Kidney (tissue), 22 donors: ENCODE data around the gene TMEM154. TPM values are rescaled to one million over a fixed set of nuclear protein-coding genes. Genes with fewer than 3 reads are reported as not detected.

ENCODE experiments used
- DNase-seq, 5 donors: peaks; one replicate each; pipeline ENCODE4 v3.0.0-alpha.2; 2013 to 2020
- FAIRE-seq: peaks from 2 replicates; lab custom pipeline; 2012; peaks lifted over from hg19 to GRCh38; lab: Jason Lieb, UNC
- H3K27ac ChIP-seq, 2 donors: one replicate each; pipeline ENCODE4 v1.7.0; 2013; ENCODE audit warnings: low read depth in 2 of 2, low read length in 2 of 2, inconsistent platforms in 1 of 2
- H3K27me3 ChIP-seq: one replicate; pipeline ENCODE4 v1.7.1; 2013; ENCODE audit warnings: low read length, inconsistent platforms; ENCODE audit not compliant: control insufficient read depth, insufficient read depth
- H3K36me3 ChIP-seq, 3 donors: one replicate each; pipeline versions ENCODE4 v1.7.0 to v1.7.1; 2013; ENCODE audit warnings: low read length in 3 of 3, control low read depth in 1 of 3, inconsistent platforms in 1 of 3; ENCODE audit not compliant: insufficient read depth in 3 of 3, control insufficient read depth in 2 of 3
- H3K4me1 ChIP-seq, 3 donors: one replicate each; pipeline versions ENCODE4 v1.7.0 to v1.7.1; 2013; ENCODE audit warnings: low read length in 3 of 3, inconsistent platforms in 1 of 3, low read depth in 1 of 3; ENCODE audit not compliant: control insufficient read depth in 2 of 3, insufficient read depth in 2 of 3
- H3K4me3 ChIP-seq, 3 donors: one replicate each; pipeline versions ENCODE4 v1.7.0 to v1.8.1; 2013; ENCODE audit warnings: low read length in 3 of 3, control low read depth in 1 of 3, inconsistent platforms in 1 of 3
- H3K9ac ChIP-seq, 3 donors: one replicate each; pipeline versions ENCODE4 v1.7.0 to v1.7.1; 2013; ENCODE audit warnings: low read length in 3 of 3, control low read depth in 1 of 3, inconsistent platforms in 1 of 3
- H3K9me3 ChIP-seq, 3 donors: one replicate each; pipeline versions ENCODE4 v1.7.0 to v1.7.1; 2013; ENCODE audit warnings: low read length in 3 of 3, control low read depth in 1 of 3, inconsistent platforms in 1 of 3; ENCODE audit not compliant: control insufficient read depth in 2 of 3, insufficient read depth in 1 of 3
- intact Hi-C: fragments of 100-400 bp; cut with DNase I; formaldehyde crosslinking; loops from one replicate; pipeline ENCODE4 v1.11.1; 2022
- long read RNA-seq, 10 donors: library from polyadenylated mRNA in 1 of 10; unstranded in 1 of 10; transcript quantifications; one replicate each; pipeline ENCODE4 v2.0.0 and lab custom pipeline, GENCODE V29; 2021 to 2026
- polyA plus RNA-seq: library from polyadenylated mRNA; stranded (reverse); fragments of 350-450 nt; fragmentation: Illumina TruSeq; extraction: RNeasy Lipid Tissue Mini Kit (QIAGEN cat#74804); gene quantifications from one replicate; pipeline ENCODE4 v1.2.3, GENCODE V29; 2014; ENCODE audit warnings: low read depth, low replicate concordance; ENCODE audit not compliant: insufficient read depth
- total RNA-seq: library from RNA; stranded (reverse); fragmentation: NEBNext Ultra II Directional; extraction: Animal tissue kit (Norgen Biotek cat#: 25700); gene quantifications from one replicate; pipeline ENCODE4 v1.2.1, GENCODE V29; 2021
- TF ChIP-seq, protein P1 (sequence below): IDR thresholded peaks from 3 replicates; pipeline ENCODE4 v1.5.1; 2012; ENCODE audit warnings: mild to moderate bottlenecking, moderate library complexity, borderline replicate concordance; ENCODE audit not compliant: insufficient read depth; ENCODE audit errors: extremely low read depth
- donor health status: control.
- donor health status: control.
- donor health status: control.
- donor health status: control.
- donor health status: control.
- donor health status: DM: yes; HTN: yes; CAD: no.
- donor health status: Normal renal cell carcinoma (clear cell type).

Gene TMEM154, protein sequence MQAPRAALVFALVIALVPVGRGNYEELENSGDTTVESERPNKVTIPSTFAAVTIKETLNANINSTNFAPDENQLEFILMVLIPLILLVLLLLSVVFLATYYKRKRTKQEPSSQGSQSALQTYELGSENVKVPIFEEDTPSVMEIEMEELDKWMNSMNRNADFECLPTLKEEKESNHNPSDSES
- total RNA-seq (11.0 TPM), polyA plus RNA-seq (0.09 TPM)
- long read RNA-seq, donor 1 = 0 reads
- long read RNA-seq, donor 2 = 0 reads
- long read RNA-seq, donor 3 = 0 reads
- long read RNA-seq, donor 4 = 0 reads
- long read RNA-seq, donor 5 = 0 reads
- long read RNA-seq, donor 6 = 0 reads
- long read RNA-seq, donor 7, partial matches to known transcripts = 1 of 3 reads
- long read RNA-seq, donor 7, other reads (novel, unspliced or antisense) = 2 of 3 reads
- long read RNA-seq, donor 8 = 0 reads
- long read RNA-seq, donor 9 = 0 reads
- long read RNA-seq, donor 10 = 0 reads

DNA sequence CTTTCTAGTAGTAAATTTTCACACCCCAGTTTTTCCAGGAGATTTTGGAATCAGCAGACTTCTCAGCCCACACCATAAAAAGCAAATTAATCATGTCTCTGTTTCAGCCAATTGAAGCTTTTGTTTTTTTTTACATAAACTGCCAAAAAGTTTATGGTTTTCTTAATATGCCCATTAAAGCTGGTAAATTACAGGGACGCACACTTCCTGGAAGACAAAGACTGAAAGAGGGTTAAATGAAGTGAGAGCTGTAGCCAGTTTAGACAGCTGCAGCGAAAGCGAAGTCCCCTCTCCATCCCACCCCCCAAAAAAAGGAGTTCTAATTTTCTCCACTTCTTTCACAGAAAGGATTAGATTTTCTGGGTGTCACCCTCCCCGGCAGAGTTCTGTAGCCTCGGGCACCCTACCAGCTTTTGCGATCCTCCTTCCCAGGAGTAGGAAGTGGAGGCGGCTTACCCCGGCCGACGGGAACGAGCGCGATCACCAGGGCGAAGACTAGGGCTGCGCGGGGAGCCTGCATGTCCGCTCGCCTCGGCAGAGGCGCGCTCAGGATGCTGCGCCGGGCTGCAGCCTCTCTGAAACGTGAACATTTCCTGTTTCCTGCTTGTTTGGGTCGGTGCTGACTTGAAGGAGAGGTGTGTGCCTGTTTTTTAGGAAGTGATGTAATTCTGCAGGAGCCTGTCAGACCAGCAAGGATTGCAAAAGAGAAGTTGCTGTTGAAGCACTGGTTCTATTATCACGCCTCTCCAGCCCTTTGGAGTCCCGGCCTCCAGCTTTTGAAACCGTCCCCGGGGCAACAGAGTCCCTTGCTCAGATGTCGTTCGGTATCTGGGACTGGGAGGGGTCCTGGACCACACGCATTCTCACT is at the start of gene TMEM154:
TSS of gene TMEM154 (minus strand) at position 584 of the 868 bp plus-strand sequence. CDS start at position 520, 64 bp downstream.
- DNase-seq (peak; percentile 64 to 88 (median 78)), FAIRE-seq (no peak)
- intact Hi-C loops = no loop called here
- H3K27me3 ChIP-seq = peaks cover 10% of the 10 kb centered on the region
- no peaks in the 10 kb centered on the region for H3K36me3 ChIP-seq
- peaks cover 0 to 2% (median 0%) of the 10 kb centered on the region in 3 donors for H3K4me1 ChIP-seq
- no peak within 1 kb of the TSS for H3K27ac ChIP-seq
- TF ChIP-seq, protein P1, sequence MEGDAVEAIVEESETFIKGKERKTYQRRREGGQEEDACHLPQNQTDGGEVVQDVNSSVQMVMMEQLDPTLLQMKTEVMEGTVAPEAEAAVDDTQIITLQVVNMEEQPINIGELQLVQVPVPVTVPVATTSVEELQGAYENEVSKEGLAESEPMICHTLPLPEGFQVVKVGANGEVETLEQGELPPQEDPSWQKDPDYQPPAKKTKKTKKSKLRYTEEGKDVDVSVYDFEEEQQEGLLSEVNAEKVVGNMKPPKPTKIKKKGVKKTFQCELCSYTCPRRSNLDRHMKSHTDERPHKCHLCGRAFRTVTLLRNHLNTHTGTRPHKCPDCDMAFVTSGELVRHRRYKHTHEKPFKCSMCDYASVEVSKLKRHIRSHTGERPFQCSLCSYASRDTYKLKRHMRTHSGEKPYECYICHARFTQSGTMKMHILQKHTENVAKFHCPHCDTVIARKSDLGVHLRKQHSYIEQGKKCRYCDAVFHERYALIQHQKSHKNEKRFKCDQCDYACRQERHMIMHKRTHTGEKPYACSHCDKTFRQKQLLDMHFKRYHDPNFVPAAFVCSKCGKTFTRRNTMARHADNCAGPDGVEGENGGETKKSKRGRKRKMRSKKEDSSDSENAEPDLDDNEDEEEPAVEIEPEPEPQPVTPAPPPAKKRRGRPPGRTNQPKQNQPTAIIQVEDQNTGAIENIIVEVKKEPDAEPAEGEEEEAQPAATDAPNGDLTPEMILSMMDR = no peak
- peak within 1 kb of the TSS; percentile 39 to 64 (median 55) for H3K4me3 ChIP-seq
- peak within 1 kb of the TSS; percentile 4 to 37 (median 29) for H3K9ac ChIP-seq
- H3K9me3 ChIP-seq = no peaks in the 10 kb centered on the region

DNA sequence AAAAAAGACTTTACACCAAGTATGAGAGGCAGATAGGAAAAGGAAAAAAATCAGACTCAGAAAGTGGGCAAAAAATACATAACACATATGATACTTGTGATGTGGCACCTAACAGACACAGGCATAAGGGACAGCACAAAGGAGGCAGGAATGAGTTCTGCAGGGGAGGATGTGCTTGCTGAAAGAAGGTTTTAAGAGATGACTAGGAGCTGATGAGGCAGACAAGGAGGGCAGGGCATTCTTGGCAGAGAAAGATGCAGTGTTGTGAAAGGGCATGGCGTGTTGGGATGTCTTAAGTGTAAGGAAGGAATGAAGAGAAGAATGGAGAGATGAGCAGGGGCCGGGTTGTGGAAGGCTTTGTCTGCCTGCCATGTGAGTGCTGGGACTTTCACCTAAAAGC is 49.7 kb upstream of the TMEM154 start:
- H3K36me3 ChIP-seq = no peaks in the 10 kb centered on the region
- FAIRE-seq (no peak), DNase-seq (no peak)
- no peaks in the 10 kb centered on the region for H3K9me3 ChIP-seq
- H3K4me1 ChIP-seq = no peaks in the 10 kb centered on the region
- no peaks in the 10 kb centered on the region for H3K27me3 ChIP-seq
- no peak overlapping the region for H3K4me3 ChIP-seq
- intact Hi-C loops = no loop called here
- TF ChIP-seq, protein P1 = no peak
- no peak overlapping the region for H3K27ac ChIP-seq
- H3K9ac ChIP-seq = no peak overlapping the region

DNA sequence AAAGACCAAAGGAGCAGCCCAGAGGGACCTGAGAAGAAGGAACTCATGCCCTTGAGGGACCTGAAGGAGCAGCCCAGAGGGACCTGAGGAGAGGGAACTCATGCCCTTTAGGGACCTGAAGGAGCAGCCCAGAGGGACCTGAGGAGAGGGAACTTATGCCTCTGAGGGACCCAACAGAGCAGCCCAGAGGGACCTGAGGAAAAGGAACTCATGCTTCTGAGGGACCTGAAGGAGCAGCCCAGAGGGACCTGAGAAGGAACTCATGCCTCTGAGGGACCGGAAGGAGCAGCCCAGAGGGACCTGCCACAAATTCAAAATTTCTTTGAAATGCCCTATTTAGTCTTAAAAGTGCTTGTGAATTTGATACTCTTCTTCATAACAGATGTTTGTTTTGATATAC is 48.5 kb upstream of the TMEM154 start:
- Histone ChIP-seq H3K27ac (no peak overlapping the region), H3K36me3 (no peaks in the 10 kb centered on the region), H3K9ac (no peak overlapping the region), H3K9me3 (no peaks in the 10 kb centered on the region), H3K27me3 (no peaks in the 10 kb centered on the region), H3K4me3 (no peak overlapping the region), H3K4me1 (no peaks in the 10 kb centered on the region)
- TF ChIP-seq, protein P1 = no peak
- FAIRE-seq (no peak), DNase-seq (no peak)
- intact Hi-C loops = no loop called here
